Mucosa of stomach (tissue), 1 donor: ENCODE results near the gene IFI27L1.
A peak's percentile ranks its signal among the peaks of the same experiment; 100 is the strongest.

Experiments used
- H3K27me3 ChIP-seq: one replicate; pipeline ENCODE4 v1.7.0; 2013; ENCODE audit warnings: mild to moderate bottlenecking, low read length; ENCODE audit not compliant: control insufficient read depth, insufficient read depth
- H3K36me3 ChIP-seq: one replicate; pipeline ENCODE4 v1.7.0; 2013; ENCODE audit warnings: low read length; ENCODE audit not compliant: control insufficient read depth, insufficient read depth
- H3K4me1 ChIP-seq: one replicate; pipeline ENCODE4 v1.7.0; 2013; ENCODE audit warnings: mild to moderate bottlenecking, low read length; ENCODE audit not compliant: control insufficient read depth, insufficient read depth
- H3K4me3 ChIP-seq: one replicate; pipeline ENCODE4 v1.7.0; 2013; ENCODE audit warnings: low read length
- H3K9ac ChIP-seq: one replicate; pipeline ENCODE4 v1.7.0; 2013; ENCODE audit warnings: mild to moderate bottlenecking, low read length, moderate library complexity
- H3K9me3 ChIP-seq: one replicate; pipeline ENCODE4 v1.7.0; 2013; ENCODE audit warnings: mild to moderate bottlenecking, low read length, moderate library complexity; ENCODE audit not compliant: control insufficient read depth
- donor health status: Pancreatic carcinoma.

IFI27L1 gene, protein sequence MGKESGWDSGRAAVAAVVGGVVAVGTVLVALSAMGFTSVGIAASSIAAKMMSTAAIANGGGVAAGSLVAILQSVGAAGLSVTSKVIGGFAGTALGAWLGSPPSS

DNA sequence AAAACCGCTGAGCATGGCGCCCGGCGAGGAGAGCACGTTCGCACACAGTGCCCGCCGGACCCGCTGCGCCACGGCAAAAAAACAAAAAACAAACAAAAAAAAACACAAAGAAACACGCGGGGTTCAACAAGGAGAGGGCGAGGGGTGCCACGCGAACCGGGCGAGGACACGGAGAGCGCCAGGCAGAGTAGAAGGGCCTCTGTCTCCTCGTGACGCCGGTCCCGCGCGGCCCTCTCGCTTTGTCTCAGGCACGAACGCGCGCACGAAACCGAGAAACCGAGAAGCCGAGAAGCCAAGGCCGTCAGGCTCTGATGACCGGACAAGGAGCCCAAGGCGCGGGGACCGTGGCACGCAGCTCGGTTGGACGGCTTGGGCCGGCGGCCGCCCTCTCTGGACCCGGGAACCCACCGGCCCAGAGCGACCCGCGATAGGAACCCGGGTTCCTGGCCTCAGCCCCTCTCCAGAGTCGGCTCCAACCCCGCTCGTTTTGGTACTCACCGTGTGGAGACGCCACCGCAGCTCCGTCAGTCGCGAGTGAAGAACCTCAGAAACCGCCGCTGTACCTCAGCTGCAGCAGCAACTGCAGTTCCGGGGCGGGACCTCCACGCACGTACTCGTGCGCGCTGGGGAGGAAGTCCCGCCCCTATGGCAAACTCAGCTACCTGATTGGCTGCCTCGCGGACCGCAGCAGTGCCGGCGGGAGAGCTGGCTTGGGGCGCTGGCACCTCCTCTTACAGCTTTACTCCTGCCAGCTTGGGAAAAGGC lies at the start of gene IFI27L1, which contains the start of gene DDX24:
TSS of gene IFI27L1 (plus strand) at position 690 of the 765 bp plus-strand sequence. CDS start 15,628 bp downstream, outside the sequence.
TSS of gene DDX24 (minus strand) at position 582 of the 765 bp plus-strand sequence. CDS start 1,460 bp downstream, outside the sequence.
- Histone ChIP-seq H3K4me3 (peak within 1 kb of the TSS; percentile 81), H3K27me3 (no peaks in the 10 kb centered on the region), H3K36me3 (peaks cover 5% of the 10 kb centered on the region), H3K4me1 (peaks cover 32% of the 10 kb centered on the region), H3K9me3 (no peaks in the 10 kb centered on the region), H3K9ac (peak within 1 kb of the TSS; percentile 88)

DNA sequence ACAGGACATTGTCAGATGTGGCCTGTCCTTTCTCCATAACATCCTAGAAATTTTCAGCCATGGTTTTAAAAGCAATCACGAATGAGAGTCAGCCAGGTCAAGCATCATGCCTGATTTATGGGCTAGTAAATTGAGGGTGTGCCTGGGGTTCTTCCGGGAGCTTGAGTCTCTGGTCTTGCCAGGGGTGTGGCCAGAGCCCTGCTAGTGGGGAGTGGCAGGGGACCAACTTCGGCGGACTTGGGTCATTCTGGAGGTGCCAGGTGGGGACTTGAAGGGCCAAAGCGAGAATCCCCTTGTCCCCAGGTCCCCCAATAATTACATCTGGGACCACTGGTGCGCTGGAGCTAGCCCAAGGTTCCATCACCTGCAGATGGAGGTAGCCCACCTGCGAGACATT lies 49.2 kb upstream of the IFI27L1 start:
- Histone ChIP-seq H3K9me3 (no peaks in the 10 kb centered on the region), H3K27me3 (no peaks in the 10 kb centered on the region), H3K36me3 (no peaks in the 10 kb centered on the region), H3K4me1 (peaks cover 26% of the 10 kb centered on the region), H3K4me3 (no peak overlapping the region), H3K9ac (no peak overlapping the region)

DNA sequence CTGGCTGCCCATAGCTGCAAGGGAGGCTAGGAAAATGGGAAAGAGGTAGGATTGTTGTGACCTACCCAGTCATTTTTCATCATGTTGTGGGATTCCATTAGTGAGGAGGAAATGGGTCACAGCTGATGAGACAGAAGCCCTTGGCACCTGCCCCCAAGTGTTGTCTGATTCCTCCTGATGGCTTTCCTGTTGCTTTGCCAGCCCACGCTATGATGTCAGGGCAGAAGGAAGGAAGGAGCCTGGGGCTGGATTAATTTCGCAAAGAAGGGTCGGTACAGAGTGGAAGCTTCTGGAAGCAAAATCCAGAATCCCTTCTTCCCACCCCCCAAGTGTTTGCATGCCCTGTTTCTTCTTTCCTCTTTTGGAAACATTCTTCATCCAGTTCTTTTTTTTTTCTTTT lies 46.2 kb upstream of the IFI27L1 start:
- Histone ChIP-seq H3K27me3 (no peaks in the 10 kb centered on the region), H3K9ac (no peak overlapping the region), H3K36me3 (no peaks in the 10 kb centered on the region), H3K4me3 (no peak overlapping the region), H3K9me3 (no peaks in the 10 kb centered on the region), H3K4me1 (no peaks in the 10 kb centered on the region)

DNA sequence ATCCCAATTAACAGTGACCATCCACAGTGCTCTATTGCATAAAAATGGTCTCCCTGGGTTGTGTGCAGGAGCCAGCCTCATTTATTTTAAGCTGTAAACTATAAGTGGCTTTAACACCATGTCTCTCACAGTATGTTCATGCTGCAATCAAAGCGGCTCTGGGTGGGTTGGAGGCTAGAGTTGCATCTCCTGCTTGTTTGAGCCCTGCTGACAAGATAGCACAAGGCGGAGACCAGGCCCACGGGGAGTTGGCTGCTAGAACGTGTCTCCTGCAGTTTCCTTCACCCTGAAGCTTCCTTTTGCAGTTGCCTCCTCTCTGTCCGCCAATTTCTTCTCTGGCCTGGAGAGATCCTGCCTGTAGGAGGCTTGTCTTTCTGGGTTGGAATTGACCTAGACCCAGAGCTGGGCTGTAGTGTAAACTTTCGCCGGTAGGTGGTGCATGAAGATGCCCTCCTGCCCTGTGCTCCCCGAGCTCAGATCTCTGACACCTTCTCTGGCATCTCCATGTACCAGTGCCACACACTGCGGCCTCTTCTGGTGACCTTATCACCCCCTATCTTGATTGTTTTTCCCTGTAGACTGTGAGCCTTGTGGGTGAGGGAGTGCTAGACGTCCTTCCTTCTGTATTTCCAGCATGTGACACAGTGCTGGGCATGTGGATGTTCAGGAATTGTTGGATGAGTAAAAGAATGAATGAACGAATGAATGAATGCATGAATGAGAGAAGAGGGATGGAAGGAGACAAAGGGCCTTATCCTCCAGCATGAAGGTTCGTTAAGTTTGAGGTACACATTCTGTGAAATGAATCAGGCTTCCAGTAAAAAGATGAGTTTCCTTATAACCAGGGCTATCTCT lies 44.6 kb upstream of the IFI27L1 start:
- Histone ChIP-seq H3K9ac (no peak overlapping the region), H3K27me3 (no peaks in the 10 kb centered on the region), H3K9me3 (no peaks in the 10 kb centered on the region), H3K4me1 (no peaks in the 10 kb centered on the region), H3K36me3 (no peaks in the 10 kb centered on the region), H3K4me3 (no peak overlapping the region)

DNA sequence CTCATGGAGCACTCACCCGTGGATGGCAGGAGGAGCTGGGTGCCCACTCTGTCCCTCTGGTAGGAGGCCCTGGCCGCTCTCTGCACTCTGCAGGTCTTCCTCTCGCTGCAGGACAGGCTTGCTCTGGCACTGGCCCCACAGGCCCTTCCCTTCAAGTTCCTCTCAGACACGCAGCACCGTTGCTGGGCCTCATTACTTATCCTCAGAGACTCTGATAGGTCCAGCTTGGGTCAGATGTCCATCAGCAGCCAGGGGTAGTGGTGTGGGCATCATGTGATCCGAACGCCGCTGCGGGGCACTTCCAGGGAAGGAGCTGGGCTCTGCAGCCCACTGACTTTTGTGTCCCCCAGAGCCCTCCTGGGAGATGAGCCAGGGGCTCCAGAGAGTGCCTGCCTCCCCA lies 43.2 kb upstream of the IFI27L1 start:
- no peaks in the 10 kb centered on the region for H3K9me3 ChIP-seq
- no peak overlapping the region for H3K9ac ChIP-seq
- no peak overlapping the region for H3K4me3 ChIP-seq
- H3K27me3 ChIP-seq: no peaks in the 10 kb centered on the region
- H3K4me1 ChIP-seq: no peaks in the 10 kb centered on the region
- H3K36me3 ChIP-seq: no peaks in the 10 kb centered on the region

DNA sequence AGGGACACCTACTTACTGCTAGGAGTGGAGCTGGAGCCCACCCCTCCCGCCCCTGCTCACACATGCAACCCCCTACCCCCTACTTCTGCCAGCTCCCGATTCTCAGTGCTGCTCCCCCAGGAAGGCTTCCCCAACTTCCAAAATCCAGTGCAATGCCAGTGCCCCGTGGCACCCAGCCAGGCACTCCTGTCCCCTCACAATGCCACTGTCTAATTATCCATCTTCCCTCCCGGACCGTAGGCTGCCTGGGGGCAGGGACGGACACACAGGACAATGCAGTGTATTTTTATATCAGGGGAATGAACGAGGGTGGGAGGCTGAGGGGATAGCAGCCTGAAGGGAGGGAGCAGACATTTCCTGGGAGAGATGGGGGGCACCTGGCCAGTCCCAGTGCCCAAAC lies 42.6 kb upstream of the IFI27L1 start:
- H3K4me3 ChIP-seq: no peak overlapping the region
- H3K4me1 ChIP-seq: no peaks in the 10 kb centered on the region
- H3K9ac ChIP-seq: no peak overlapping the region
- H3K9me3 ChIP-seq: no peaks in the 10 kb centered on the region
- no peaks in the 10 kb centered on the region for H3K27me3 ChIP-seq
- no peaks in the 10 kb centered on the region for H3K36me3 ChIP-seq

DNA sequence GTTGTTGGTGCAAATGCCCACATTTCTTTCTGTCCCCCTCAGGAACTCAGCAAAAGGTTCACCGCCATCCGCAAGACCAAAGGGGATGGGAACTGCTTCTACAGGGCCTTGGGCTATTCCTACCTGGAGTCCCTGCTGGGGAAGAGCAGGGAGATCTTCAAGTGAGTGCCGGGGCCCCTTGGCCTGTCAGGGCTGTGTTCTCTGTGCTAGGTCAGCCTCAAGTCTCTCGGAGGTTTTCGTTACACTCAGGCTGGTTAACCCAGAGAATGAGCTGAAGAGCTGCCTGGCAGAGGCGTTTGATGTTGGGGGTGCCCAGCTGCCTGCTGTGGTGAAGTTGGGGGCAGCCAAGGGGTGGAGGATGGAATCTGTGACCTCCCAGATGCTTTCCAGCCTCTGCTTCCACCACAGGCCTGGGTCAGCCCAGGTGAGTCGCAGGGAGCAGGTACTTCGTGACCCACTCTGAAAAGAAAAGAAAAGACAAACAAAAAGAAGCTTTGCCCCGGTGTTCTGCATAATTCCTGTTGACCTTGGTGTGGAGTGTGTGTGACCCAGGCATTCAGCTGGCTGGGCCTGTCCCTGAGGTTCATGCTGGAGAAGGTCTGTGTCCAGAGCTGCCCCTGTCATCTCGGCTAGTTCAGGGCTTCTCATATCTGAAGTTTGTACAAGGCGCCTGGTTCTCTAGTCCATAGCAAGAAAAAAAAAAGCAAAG lies 42.0 kb upstream of the IFI27L1 start:
- Histone ChIP-seq H3K9ac (no peak overlapping the region), H3K27me3 (no peaks in the 10 kb centered on the region), H3K4me3 (no peak overlapping the region), H3K4me1 (no peaks in the 10 kb centered on the region), H3K9me3 (no peaks in the 10 kb centered on the region), H3K36me3 (no peaks in the 10 kb centered on the region)

DNA sequence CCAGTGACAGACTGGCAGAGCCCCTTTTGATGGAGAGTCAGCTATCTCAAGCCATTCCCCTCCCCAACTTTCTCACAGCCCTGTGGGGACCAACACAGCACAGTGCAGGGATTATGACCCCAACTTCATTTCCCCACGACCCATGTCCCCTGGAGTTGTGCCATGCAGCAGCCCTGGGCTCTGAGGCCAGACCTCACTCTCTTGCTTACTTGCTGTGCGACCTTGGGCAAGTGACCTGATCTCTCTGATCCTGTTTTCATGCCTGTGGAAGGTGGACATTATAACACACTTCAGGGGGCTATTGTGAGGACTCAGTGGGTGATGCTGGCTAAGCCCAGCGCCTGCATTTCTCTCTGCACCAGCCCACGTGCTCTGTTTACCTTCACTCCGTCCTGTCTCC lies 40.9 kb upstream of the IFI27L1 start:
- H3K4me1 ChIP-seq: no peaks in the 10 kb centered on the region
- H3K36me3 ChIP-seq: peaks cover under 1% of the 10 kb centered on the region
- H3K9me3 ChIP-seq: no peaks in the 10 kb centered on the region
- no peaks in the 10 kb centered on the region for H3K27me3 ChIP-seq
- no peak overlapping the region for H3K9ac ChIP-seq
- no peak overlapping the region for H3K4me3 ChIP-seq

DNA sequence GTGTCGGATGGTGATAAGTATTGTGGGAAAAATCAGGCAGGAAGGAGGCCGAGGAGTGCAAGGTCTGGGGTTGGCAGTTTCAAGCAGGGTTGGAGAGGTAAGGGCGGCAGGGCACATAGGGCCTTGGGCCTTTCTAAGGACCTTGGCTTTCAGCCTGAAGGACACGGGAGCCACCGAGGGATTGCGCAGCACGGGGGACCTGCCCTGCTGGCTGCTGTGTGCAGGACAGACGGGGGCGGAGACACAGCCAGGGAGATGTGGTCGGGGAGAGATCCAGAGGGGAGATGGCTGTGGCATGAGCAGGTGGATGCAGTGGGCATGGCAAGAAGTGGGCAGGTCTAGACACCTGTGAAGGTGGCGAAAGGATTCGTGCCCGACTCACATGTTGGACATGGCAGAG lies 40.3 kb upstream of the IFI27L1 start:
- peaks cover 5% of the 10 kb centered on the region for H3K36me3 ChIP-seq
- H3K9ac ChIP-seq: no peak overlapping the region
- H3K4me1 ChIP-seq: no peaks in the 10 kb centered on the region
- no peaks in the 10 kb centered on the region for H3K27me3 ChIP-seq
- no peaks in the 10 kb centered on the region for H3K9me3 ChIP-seq
- no peak overlapping the region for H3K4me3 ChIP-seq

DNA sequence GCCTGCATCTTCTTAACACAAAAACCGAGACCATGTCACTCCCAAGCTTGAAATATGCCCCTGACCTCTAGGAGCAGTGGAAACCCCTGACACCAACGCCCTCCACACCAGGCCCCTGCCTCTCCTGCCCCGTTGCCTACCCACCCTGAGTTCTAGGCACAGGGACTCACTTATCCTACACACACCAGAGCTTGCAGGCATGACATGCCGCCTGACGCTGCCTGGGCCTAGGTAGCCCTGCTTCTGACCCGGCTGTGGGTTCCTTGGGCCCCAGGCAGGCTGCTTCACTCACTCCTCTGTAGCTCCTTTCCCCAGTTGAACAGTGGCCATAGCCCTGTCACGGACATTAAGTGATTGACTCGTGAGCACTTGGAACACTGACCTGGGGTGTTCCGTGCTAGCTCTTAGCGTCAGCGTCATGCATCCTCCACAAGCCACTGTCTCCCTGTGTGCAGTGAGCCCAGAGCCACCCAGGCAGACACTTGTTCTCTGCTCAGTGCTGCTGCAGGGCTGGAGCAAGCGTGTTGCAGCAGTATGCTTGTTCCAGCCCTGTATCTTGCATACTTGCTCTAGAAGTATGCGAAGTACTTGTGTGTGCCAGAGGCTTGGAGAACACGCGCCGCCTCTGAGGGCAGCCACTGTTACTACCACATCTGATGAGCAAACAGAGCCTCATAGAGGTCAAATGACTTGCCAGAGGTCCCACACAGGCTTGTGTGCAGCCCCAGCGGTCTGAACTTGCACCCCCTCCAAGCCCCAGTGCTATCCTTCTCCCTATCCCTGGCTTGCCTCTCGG lies 39.4 kb upstream of the IFI27L1 start:
- H3K27me3 ChIP-seq: no peaks in the 10 kb centered on the region
- H3K36me3 ChIP-seq: peaks cover 5% of the 10 kb centered on the region
- no peaks in the 10 kb centered on the region for H3K9me3 ChIP-seq
- H3K4me1 ChIP-seq: no peaks in the 10 kb centered on the region
- H3K4me3 ChIP-seq: no peak overlapping the region
- H3K9ac ChIP-seq: no peak overlapping the region

DNA sequence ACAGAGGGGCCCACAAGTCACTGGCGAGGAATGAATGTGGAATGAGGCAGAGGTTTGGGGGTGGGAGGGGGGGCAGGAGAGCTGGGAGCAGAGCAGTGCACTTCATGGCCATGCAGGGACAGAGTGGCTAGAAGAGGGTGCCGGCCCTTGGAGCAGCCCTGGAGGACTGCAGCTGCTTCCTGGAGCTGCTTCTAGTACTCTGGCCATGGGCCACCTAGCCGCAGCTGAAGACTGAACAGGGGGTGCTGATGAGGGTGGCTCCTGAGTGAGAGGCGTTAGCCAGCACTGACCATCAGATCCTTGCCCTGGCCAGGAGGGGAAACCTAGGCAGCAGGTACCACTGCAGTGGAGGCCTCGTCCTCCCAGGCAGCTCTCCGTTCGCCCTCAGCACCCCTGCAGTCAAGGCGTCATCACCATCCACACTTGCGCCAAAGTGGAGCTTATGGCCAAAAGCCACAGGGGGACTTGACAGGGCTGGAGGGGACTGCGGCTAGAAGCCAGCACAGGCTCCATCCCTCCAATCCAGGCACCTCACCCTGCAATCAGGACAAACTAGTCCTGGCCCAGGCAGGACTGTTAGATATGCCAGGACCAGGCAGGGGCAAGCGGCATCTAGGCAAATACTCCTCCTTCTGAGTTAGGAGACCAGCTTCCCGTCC lies 38.5 kb upstream of the IFI27L1 start:
- H3K4me3 ChIP-seq: no peak overlapping the region
- no peaks in the 10 kb centered on the region for H3K4me1 ChIP-seq
- no peaks in the 10 kb centered on the region for H3K27me3 ChIP-seq
- no peak overlapping the region for H3K9ac ChIP-seq
- H3K36me3 ChIP-seq: peaks cover 5% of the 10 kb centered on the region
- no peaks in the 10 kb centered on the region for H3K9me3 ChIP-seq
